Common myeloid progenitor, CD34-positive (primary cell): Measurements from ENCODE around the gene C20orf202.

Source experiments
- CTCF ChIA-PET: fragments of 350-600 bp; sonication (Branson Sonifier 250); formaldehyde crosslinking; loops from one replicate; lab custom pipeline; 2021; ENCODE audit warnings: antibody characterized with exemption; lab: Charles Lee
- POLR2A ChIA-PET: fragments of 350-600 bp; sonication (Branson Sonifier 250); formaldehyde crosslinking; loops from one replicate; lab custom pipeline; 2021; ENCODE audit warnings: antibody characterized with exemption; lab: Charles Lee
- DNase-seq, 3 donors: peaks; one replicate each; pipeline versions ENCODE4 v3.0.0 to v3.0.0-alpha.2; 2013
- H3K27ac ChIP-seq, 2 experiments: 1 replicate in 1 of 2; 2 replicates in 1 of 2; pipeline ENCODE4 v1.7.0; 2013; ENCODE audit warnings: inconsistent platforms in 2 of 2, low read length in 2 of 2, mild to moderate bottlenecking in 2 of 2, low read depth in 1 of 2, moderate library complexity in 1 of 2; ENCODE audit not compliant: severe bottlenecking in 2 of 2, insufficient read depth in 1 of 2, poor library complexity in 1 of 2
- H3K27me3 ChIP-seq, 5 experiments: replicated peaks in 2 of 5; 1 replicate in 3 of 5; 2 replicates in 2 of 5; pipeline versions ENCODE4 v1.6.1 to v1.7.0; 2013; ENCODE audit warnings: low read length in 4 of 5, mild to moderate bottlenecking in 2 of 5, moderate library complexity in 2 of 5, inconsistent platforms in 1 of 5; ENCODE audit not compliant: insufficient read depth in 5 of 5, control insufficient read depth in 4 of 5
- H3K36me3 ChIP-seq, 4 experiments: 1 replicate in 2 of 4; 2 replicates in 2 of 4; pipeline versions ENCODE4 v1.6.1 to v1.7.0; 2013; ENCODE audit warnings: low read length in 3 of 4, control low read depth in 1 of 4, mild to moderate bottlenecking in 1 of 4; ENCODE audit not compliant: control insufficient read depth in 4 of 4, insufficient read depth in 4 of 4
- H3K4me1 ChIP-seq, 4 experiments: 1 replicate in 3 of 4; 2 replicates in 1 of 4; pipeline versions ENCODE4 v1.6.1 to v1.7.1; 2013; ENCODE audit warnings: low read length in 3 of 4, mild to moderate bottlenecking in 3 of 4, control low read depth in 1 of 4, inconsistent platforms in 1 of 4, moderate library complexity in 1 of 4; ENCODE audit not compliant: control insufficient read depth in 4 of 4, insufficient read depth in 4 of 4; ENCODE audit errors: control extremely low read depth in 1 of 4
- H3K4me3 ChIP-seq, 7 experiments: 1 replicate in 4 of 7; 2 replicates in 3 of 7; pipeline versions ENCODE4 v1.5.1 to v1.7.0; 2013; ENCODE audit warnings: mild to moderate bottlenecking in 7 of 7, low read length in 6 of 7, moderate library complexity in 6 of 7, inconsistent platforms in 2 of 7, low read depth in 2 of 7, control low read depth in 1 of 7; ENCODE audit not compliant: insufficient read depth in 4 of 7, control insufficient read depth in 1 of 7; ENCODE audit errors: extremely low read depth in 1 of 7
- H3K9me3 ChIP-seq, 5 experiments: 1 replicate in 4 of 5; 2 replicates in 1 of 5; pipeline versions ENCODE4 v1.6.1 to v1.7.1; 2013; ENCODE audit warnings: low read length in 4 of 5, mild to moderate bottlenecking in 2 of 5, inconsistent platforms in 1 of 5, low read depth in 1 of 5, moderate library complexity in 1 of 5; ENCODE audit not compliant: control insufficient read depth in 4 of 5, insufficient read depth in 2 of 5; ENCODE audit errors: control extremely low read depth in 1 of 5
- WGBS: methylation state at CpG from one replicate; pipeline ENCODE4 v1.1.5; 2013; ENCODE audit not compliant: insufficient coverage; 5-methylcytosine and 5-hydroxymethylcytosine counted together

The C20orf202 gene

DNA sequence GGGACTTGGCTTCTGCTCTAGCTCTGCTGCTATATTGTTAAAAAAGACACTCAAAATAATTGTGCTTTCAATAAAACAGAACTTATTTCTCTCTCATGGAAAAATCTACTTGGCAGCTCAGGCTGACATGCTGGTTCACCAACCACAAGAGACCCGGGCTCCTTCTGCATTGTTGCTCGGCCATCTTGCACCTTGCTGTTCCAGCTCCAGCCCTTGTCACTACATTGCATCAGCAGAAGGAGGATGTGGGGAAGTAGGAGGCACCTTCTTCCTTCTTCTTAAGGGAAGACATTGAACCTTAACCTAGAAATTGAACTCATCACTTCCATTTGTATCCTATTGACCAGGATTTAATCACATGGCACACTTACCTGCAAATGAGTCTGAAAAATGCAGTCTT, 6.6 kb upstream of the C20orf202 start:
- no peak overlapping the region for H3K27ac ChIP-seq
- no peaks in the 10 kb centered on the region for H3K9me3 ChIP-seq
- peaks cover 0 to 2% (median 0%) of the 10 kb centered on the region in 5 experiments for H3K27me3 ChIP-seq
- no peaks in the 10 kb centered on the region for H3K36me3 ChIP-seq
- peaks cover 0 to 2% (median 0%) of the 10 kb centered on the region in 4 experiments for H3K4me1 ChIP-seq
- 100% methylated on average over 2 of the region's 2 CpGs for WGBS
- ChIA-PET CTCF (no interaction called here), POLR2A (no interaction called here)
- DNase-seq = no peak
- H3K4me3 ChIP-seq = no peak overlapping the region

GRCh38 chr20:1197801-1198200, 5.5 kb upstream of the C20orf202 start:
- WGBS = 84% methylated on average over 5 of the region's 7 CpGs

DNA sequence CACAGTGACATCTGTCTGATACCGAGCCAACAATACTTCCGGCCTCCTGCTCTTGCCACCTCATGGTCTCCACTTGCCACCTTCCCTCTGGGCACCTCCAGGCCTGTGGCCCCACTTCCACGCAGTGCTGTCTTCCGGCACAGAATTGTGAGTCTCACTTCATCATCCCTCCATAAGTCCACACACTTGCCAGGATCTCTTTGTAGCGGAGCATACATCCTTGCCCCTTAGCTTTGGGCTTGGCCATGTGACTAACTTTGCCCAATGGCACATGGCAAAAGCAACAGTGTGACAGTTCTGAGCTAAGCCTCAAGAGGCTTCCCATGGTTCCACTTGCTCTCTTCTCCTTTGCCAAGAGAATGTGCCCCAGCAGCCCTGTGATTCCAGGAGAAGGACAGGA, 4.5 kb upstream of the C20orf202 start:
- no peak for DNase-seq
- H3K4me3 ChIP-seq = no peak overlapping the region
- no peaks in the 10 kb centered on the region for H3K9me3 ChIP-seq
- peaks cover 0 to 4% (median 1%) of the 10 kb centered on the region in 4 experiments for H3K4me1 ChIP-seq
- CTCF ChIA-PET = interaction anchor here (1.0 to 1.2 kb wide), 2 partner anchors 9 to 15 kb away, joined by 3 to 4 read pairs; no protein-coding TSS in a partner anchor
- peaks cover 0 to under 1% (median 0%) of the 10 kb centered on the region in 5 experiments for H3K27me3 ChIP-seq
- POLR2A ChIA-PET = no interaction called here
- no peak overlapping the region for H3K27ac ChIP-seq
- 97% methylated on average over 5 of the region's 5 CpGs for WGBS
- no peaks in the 10 kb centered on the region for H3K36me3 ChIP-seq

More at GRCh38 chr20:1197801-1198200, 5.5 kb upstream of the C20orf202 start:
- Histone ChIP-seq H3K27ac (no peak overlapping the region), H3K4me3 (no peak overlapping the region), H3K27me3 (peaks cover 0 to 2% (median 0%) of the 10 kb centered on the region in 5 experiments), H3K36me3 (no peaks in the 10 kb centered on the region), H3K4me1 (peaks cover 0 to 2% (median 0%) of the 10 kb centered on the region in 4 experiments), H3K9me3 (no peaks in the 10 kb centered on the region)
- ChIA-PET CTCF (no interaction called here), POLR2A (no interaction called here)
- DNase-seq = no peak

DNA sequence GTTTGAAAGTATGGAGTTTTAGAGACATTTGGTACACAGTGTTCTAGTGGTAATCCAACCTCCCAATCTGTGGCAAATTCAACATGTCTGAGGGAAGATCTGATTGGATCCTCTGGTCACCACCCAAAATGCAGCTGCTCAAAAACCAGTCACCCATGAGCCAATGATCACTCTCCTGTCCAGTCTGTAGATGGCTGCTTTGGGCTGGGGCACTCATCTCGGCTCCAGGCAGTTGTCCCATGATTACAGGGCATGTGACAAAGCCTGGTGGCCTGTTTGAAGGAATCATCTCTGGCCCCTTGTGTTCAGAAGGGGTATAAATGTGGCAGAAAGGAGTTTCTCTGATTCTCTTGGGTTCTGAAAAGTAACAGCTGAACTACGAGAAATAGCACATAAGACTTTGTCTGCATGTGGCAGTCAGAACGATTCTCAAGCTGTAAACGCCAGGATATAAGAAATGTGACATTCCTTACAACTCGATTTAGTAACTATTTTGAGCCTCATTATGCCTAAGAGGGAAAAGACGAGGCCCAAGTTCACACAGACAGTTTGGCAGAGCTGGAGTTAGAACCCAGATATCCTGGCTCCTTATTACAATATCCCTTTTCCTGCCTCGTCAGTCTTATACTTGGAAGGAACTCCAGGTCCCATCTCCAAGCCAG, 3.9 kb upstream of the C20orf202 start:
- Histone ChIP-seq H3K9me3 (no peaks in the 10 kb centered on the region), H3K36me3 (no peaks in the 10 kb centered on the region), H3K4me3 (no peak overlapping the region), H3K27ac (no peak overlapping the region), H3K4me1 (peaks cover 0 to 10% (median 6%) of the 10 kb centered on the region in 4 experiments), H3K27me3 (no peaks in the 10 kb centered on the region)
- CTCF ChIA-PET = interaction anchor here (1.0 to 1.2 kb wide), 2 partner anchors 8 to 15 kb away, joined by 3 to 4 read pairs; no protein-coding TSS in a partner anchor
- 95% methylated on average over 7 of the region's 7 CpGs for WGBS
- POLR2A ChIA-PET = no interaction called here
- no peak for DNase-seq

DNA sequence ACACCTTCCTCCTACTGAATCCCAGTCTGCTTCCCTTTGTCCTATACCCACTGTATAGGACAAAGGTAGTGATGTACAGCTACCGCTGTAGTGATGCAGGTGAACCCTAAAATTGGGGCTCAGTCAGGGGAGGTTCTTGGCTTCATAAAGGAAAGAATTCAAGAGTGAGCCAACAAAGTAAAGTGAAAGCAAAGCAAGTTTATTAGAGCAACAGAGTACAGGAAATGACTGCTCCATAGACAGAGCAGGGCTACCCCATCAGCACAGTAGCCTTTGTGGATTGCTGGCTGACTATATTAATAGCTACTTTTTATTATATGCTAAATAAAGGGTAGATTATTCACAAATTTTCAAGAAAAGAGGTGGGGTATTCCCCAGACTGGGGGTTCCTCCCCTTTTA, 3.3 kb upstream of the C20orf202 start:
- Histone ChIP-seq H3K36me3 (no peaks in the 10 kb centered on the region), H3K9me3 (no peaks in the 10 kb centered on the region), H3K4me1 (peaks cover 0 to 14% (median 10%) of the 10 kb centered on the region in 4 experiments), H3K27ac (no peak overlapping the region), H3K4me3 (no peak overlapping the region), H3K27me3 (no peaks in the 10 kb centered on the region)
- no peak for DNase-seq
- 100% methylated on average over 1 of the region's 1 CpG for WGBS
- POLR2A ChIA-PET = no interaction called here
- CTCF ChIA-PET = interaction anchor here (1.0 kb wide), 1 partner anchor 16 kb away, joined by 3 read pairs; no protein-coding TSS in a partner anchor

DNA sequence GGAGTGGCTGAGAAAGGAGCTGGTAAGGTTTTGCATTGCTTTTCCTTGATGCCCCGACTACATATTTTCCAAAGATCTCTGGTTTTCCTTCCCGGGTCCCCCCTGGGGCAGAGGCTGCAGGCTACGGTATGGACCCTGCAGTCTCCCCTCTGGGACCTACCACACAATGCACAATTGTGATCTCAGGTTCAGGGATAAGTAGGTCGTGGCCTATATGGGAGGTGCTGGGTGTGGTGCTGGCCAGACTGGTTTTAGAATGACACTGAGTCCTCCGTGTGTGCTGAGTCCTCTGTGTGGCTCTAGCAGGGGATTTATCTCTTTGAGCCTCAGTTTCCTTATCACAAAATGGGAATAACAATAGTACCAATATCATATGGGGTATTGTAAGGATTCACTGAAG, 376 bp downstream of the C20orf202 start:
- POLR2A ChIA-PET = no interaction called here
- H3K27me3 ChIP-seq = peaks cover 0 to 3% (median 0%) of the 10 kb centered on the region in 5 experiments
- no peaks in the 10 kb centered on the region for H3K9me3 ChIP-seq
- 100% methylated on average over 3 of the region's 5 CpGs for WGBS
- CTCF ChIA-PET = interaction anchor here (1.4 kb wide), 1 partner anchor 14 kb away, joined by 4 read pairs; no protein-coding TSS in a partner anchor
- H3K36me3 ChIP-seq = no peaks in the 10 kb centered on the region
- H3K4me3 ChIP-seq = no peak overlapping the region
- H3K4me1 ChIP-seq = peaks cover 0 to 14% (median 10%) of the 10 kb centered on the region in 4 experiments
- no peak overlapping the region for H3K27ac ChIP-seq
- DNase-seq = no peak

DNA sequence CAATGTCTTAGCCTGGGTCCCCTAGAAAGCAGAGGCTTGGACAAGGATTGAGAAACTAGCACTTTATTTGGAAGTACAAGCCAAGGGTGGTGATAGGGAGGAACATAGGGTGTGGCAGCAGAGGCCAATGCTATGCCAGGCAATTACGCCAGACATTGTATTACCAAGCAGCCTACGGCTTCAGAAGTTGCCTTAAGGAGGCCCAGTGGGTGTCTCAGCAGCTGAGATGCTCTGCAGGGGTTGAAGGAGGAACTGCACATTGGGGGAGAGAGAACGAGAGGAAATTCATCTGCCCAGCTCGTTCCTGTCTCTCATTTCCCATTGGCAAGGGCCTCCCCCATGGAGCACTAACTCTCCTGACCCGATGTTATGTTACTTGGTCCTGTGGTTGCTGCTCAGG, 859 bp downstream of the C20orf202 start:
- CTCF ChIA-PET = interaction anchor here (1.4 kb wide), 1 partner anchor 14 kb away, joined by 4 read pairs; no protein-coding TSS in a partner anchor
- 32% methylated on average over 4 of the region's 5 CpGs for WGBS

More for the DNA sequence above, 859 bp downstream of the C20orf202 start:
- Histone ChIP-seq H3K36me3 (no peaks in the 10 kb centered on the region), H3K4me3 (no peak overlapping the region), H3K27ac (no peak overlapping the region), H3K9me3 (no peaks in the 10 kb centered on the region), H3K4me1 (peaks cover 0 to 14% (median 10%) of the 10 kb centered on the region in 4 experiments), H3K27me3 (peaks cover 0 to 3% (median 0%) of the 10 kb centered on the region in 5 experiments)
- POLR2A ChIA-PET = no interaction called here
- peak in 2 of 3 donors; percentile 43 to 46 for DNase-seq
